ENCODE measurements around the gene TXNDC11.

GRCh38 chr16:11757671-11758545 is 15.3 kb upstream of the TXNDC11 start:
- TF ChIP-seq POLR2A (IDR thresholded peaks at IDR 0.05; ENCODE audit: low read length) (no peak), REST (IDR thresholded peaks at IDR 0.05) (no peak), MYC (IDR thresholded peaks at IDR 0.05; ENCODE audit: borderline replicate concordance, low read length) (no peak), USF2 (IDR thresholded peaks at IDR 0.05) (no peak), CTCF (IDR thresholded peaks at IDR 0.05) (no peak), SMC3 (IDR thresholded peaks at IDR 0.05) (no peak), ZFP36 (IDR thresholded peaks at IDR 0.05; ENCODE audit: borderline replicate concordance, partially characterized antibody) (no peak), ZNF302 (CRISPR knock-in tag; IDR thresholded peaks at IDR 0.05) (no peak)

Measured in A549 (cell line).